ENCODE results near the gene CA5B. TPM values are rescaled to one million over a fixed set of nuclear protein-coding genes. Genes with fewer than 3 reads are reported as not detected.

Gene CA5B, protein sequence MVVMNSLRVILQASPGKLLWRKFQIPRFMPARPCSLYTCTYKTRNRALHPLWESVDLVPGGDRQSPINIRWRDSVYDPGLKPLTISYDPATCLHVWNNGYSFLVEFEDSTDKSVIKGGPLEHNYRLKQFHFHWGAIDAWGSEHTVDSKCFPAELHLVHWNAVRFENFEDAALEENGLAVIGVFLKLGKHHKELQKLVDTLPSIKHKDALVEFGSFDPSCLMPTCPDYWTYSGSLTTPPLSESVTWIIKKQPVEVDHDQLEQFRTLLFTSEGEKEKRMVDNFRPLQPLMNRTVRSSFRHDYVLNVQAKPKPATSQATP
- total RNA-seq = 17.5 and 17.6 TPM in 2 replicates

DNA sequence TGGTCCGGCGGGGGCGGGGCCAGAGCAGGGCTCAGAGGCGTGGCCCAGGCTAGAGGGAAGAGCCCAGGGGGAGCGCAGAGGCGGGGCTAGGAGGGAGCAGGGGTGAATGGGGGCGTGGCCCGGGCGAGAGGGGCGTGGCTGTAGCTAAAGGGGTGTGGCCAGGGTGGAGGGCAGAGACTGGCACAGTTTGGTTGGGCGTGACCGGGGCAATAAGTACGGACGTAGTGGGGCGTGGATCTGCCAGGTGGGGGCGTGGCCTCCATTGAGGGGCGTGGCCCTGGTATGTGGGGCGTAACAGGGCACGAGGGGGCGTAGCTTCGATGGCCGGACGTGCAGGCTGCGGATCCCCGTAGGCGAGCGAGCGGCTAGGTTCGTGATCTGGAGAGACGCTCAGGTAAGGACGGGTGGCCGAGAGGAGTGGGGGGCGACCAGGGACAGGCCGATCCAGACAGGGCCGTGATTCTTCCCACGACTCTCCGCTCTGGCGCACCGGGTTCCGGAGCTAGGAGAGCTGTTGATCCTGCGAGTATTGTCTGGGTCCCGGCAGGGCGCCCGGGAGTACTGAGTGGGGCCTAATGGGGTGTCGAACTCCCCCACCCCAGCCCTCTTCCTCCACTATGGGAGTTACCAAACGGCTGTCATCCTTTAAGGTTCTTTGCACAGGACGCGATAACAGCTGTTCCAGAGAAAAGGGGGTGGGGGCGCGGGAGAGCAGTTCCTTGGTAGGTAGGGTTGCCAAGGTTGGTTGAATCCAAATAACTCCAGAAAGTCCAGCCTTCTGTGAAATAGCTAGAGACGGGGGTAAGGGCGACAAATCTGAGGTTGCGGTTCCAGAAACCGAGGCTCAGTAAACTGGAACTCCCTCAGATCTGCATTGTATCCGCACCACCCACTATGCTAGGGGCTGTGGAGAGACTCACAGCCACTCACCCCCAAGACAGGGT is at the start of gene CA5B:
TSS of gene CA5B (plus strand) at position 312 of the 944 bp plus-strand sequence. CDS start 11,754 bp downstream, outside the sequence.

DNA sequence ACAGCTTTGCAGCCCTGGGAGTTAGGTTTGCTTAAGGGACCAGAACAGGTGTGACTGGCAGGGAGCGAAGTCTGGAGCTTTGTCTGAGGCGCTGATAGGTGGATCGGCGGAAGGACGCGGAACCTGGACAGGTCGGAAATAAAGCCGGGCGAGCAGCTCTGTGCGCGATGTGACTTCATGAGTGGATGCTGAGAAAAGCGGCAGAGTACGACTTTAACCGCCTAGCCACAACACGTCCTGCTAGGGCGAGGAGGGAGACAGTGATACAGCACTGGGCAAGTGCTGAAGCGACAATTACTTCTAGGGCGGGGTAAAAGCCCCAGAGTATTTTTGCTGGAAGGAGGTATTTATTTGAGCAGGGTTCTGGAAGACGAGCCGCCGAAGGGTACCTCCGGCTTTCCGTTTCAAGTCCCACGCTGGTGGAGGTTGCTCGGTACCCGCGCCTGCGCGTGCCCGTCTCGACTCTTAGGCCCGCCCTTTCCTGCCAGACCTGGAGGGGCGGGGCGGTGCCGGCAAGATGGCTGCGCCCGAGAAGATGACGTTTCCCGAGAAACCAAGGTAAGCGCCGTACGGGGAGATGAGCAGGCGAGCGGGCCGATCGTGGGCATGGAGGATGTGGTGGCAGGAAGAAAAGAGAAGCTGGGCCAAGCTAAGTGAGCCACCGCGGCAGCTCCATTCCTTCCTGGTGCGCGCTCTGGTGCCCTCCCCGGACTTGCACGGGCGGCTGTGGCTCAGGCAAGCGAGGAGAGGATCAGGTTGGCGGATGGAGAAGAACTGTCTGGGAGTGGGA is 52.1 kb downstream of the CA5B start, which contains the start of gene ZRSR2:
TSS of gene ZRSR2 (plus strand) at position 506 of the 790 bp plus-strand sequence. CDS start at position 518, 12 bp downstream.

Other genes with a start within 250 kb of the CA5B start
- gene PIR, start 244.9 kb upstream of the CA5B start, total RNA-seq = 13.5 and 18.3 TPM in 2 replicates
- not detected in 2 replicates for gene BMX, start 237.5 kb upstream of the CA5B start, total RNA-seq
- not detected in 2 replicates for gene ACE2, start 137.3 kb upstream of the CA5B start, total RNA-seq
- 0.18 and 0.58 TPM in 2 replicates for gene CLTRN, start 73.5 kb upstream of the CA5B start, total RNA-seq
- gene ZRSR2, start 52.2 kb downstream of the CA5B start, total RNA-seq = 2.6 and 5.3 TPM in 2 replicates
- 28.8 and 60.6 TPM in 2 replicates for gene AP1S2, start 116.5 kb downstream of the CA5B start, total RNA-seq